Right atrium auricular region (tissue), 2 donors: ENCODE measurements around the gene KICS2. TPM values are rescaled to one million over a fixed set of nuclear protein-coding genes. Genes with fewer than 3 reads are reported as not detected.

Experiments used
- DNase-seq: peaks from one replicate; pipeline ENCODE4 v3.0.0-alpha.2; 2019; ENCODE audit warnings: low spot score
- H3K27ac ChIP-seq, 2 donors: fragments of 200-600 bp; sonication (generic); 1 replicate in 1 of 2; 2 replicates in 1 of 2; pipeline ENCODE4 v1.5.1; 2016 to 2019
- H3K27me3 ChIP-seq, 2 donors: fragments of 200-600 bp; sonication (generic); one replicate each; pipeline versions ENCODE4 v1.5.1 to v1.6.0; 2017 to 2019
- H3K36me3 ChIP-seq: fragments of 200-600 bp; sonication (generic); one replicate; pipeline ENCODE4 v1.5.1; 2016
- H3K4me1 ChIP-seq, 2 donors: fragments of 200-600 bp; sonication (generic); one replicate each; pipeline versions ENCODE4 v1.5.1 to v1.6.0; 2017 to 2019
- H3K4me3 ChIP-seq, 2 donors: fragments of 200-600 bp; sonication (generic); 1 replicate in 1 of 2; 2 replicates in 1 of 2; pipeline ENCODE4 v1.5.1; 2017 to 2019; ENCODE audit warnings: mild to moderate bottlenecking in 1 of 2, moderate library complexity in 1 of 2
- H3K9me3 ChIP-seq, 2 donors: fragments of 200-600 bp; sonication (generic); one replicate each; pipeline ENCODE4 v1.5.1; 2019
- total RNA-seq, 2 donors: library from RNA; depleted of rRNA; stranded (reverse); fragments of >200 nt; gene quantifications; one replicate each; pipeline ENCODE4 v1.1.0, GENCODE V29; 2016
- TF ChIP-seq, protein P1 (sequence below), 2 donors: fragments of 200-600 bp; sonication (generic); IDR thresholded peaks; one replicate each; pipeline ENCODE4 v1.5.1; 2019; ENCODE audit warnings: antibody characterized with exemption in 2 of 2

KICS2 gene
- total RNA-seq, 2 donors from 2014 or later, result 3.4 to 4.2 TPM

DNA sequence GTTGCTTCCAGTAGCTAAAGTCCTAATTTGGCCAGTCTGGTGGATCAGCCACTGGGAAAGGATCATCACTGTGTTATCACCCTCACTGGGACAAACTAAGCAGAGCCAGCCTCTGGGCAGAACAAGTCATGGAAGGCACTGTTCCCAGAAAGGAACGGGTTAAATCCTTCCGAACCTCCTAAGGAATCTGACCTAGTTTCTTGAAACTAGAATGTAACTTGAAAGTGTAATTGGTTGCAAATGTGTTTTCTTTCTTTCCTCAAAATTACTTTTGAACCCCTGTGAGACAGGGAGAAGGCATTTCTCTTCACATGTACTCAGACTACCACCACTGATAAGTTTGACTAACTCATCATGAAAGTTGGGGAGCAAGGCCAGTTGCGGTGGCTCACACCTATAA lies 18.7 kb upstream of the KICS2 start:
- Histone ChIP-seq H3K27ac (no peak overlapping the region), H3K9me3 (no peaks in the 10 kb centered on the region), H3K4me3 (no peak overlapping the region), H3K36me3 (no peaks in the 10 kb centered on the region), H3K4me1 (no peaks in the 10 kb centered on the region), H3K27me3 (no peaks in the 10 kb centered on the region)
- no peak for DNase-seq
- TF ChIP-seq, protein P1, sequence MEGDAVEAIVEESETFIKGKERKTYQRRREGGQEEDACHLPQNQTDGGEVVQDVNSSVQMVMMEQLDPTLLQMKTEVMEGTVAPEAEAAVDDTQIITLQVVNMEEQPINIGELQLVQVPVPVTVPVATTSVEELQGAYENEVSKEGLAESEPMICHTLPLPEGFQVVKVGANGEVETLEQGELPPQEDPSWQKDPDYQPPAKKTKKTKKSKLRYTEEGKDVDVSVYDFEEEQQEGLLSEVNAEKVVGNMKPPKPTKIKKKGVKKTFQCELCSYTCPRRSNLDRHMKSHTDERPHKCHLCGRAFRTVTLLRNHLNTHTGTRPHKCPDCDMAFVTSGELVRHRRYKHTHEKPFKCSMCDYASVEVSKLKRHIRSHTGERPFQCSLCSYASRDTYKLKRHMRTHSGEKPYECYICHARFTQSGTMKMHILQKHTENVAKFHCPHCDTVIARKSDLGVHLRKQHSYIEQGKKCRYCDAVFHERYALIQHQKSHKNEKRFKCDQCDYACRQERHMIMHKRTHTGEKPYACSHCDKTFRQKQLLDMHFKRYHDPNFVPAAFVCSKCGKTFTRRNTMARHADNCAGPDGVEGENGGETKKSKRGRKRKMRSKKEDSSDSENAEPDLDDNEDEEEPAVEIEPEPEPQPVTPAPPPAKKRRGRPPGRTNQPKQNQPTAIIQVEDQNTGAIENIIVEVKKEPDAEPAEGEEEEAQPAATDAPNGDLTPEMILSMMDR (IDR thresholded peaks at IDR 0.05), result no peak

- no peaks in the 10 kb centered on the region for H3K36me3 ChIP-seq
- H3K9me3 ChIP-seq, result no peaks in the 10 kb centered on the region
Measured at GRCh38 chr12:64237382-64237781, 15.3 kb upstream of the KICS2 start.

GRCh38 chr12:64236549-64236948 lies 14.5 kb upstream of the KICS2 start:
- TF ChIP-seq, protein P1 (IDR thresholded peaks at IDR 0.05), result no peak
- no peaks in the 10 kb centered on the region for H3K27me3 ChIP-seq
- no peak for DNase-seq
- H3K27ac ChIP-seq, result no peak overlapping the region
- no peak overlapping the region for H3K4me3 ChIP-seq
- no peaks in the 10 kb centered on the region for H3K4me1 ChIP-seq
- H3K36me3 ChIP-seq, result no peaks in the 10 kb centered on the region
- H3K9me3 ChIP-seq, result no peaks in the 10 kb centered on the region

More at GRCh38 chr12:64237382-64237781, 15.3 kb upstream of the KICS2 start:
- no peak for DNase-seq
- Histone ChIP-seq H3K4me3 (no peak overlapping the region), H3K4me1 (no peaks in the 10 kb centered on the region), H3K27ac (no peak overlapping the region), H3K27me3 (no peaks in the 10 kb centered on the region)
- TF ChIP-seq, protein P1 (IDR thresholded peaks at IDR 0.05), result no peak

GRCh38 chr12:64232196-64232595 lies 10.1 kb upstream of the KICS2 start:
- TF ChIP-seq, protein P1 (IDR thresholded peaks at IDR 0.05), result no peak

GRCh38 chr12:64229796-64230195 lies 7.7 kb upstream of the KICS2 start:
- Histone ChIP-seq H3K4me1 (no peaks in the 10 kb centered on the region), H3K36me3 (no peaks in the 10 kb centered on the region), H3K9me3 (no peaks in the 10 kb centered on the region), H3K27me3 (no peaks in the 10 kb centered on the region), H3K4me3 (no peak overlapping the region), H3K27ac (no peak overlapping the region)
- no peak for DNase-seq
- TF ChIP-seq, protein P1 (IDR thresholded peaks at IDR 0.05), result no peak

More at GRCh38 chr12:64232196-64232595, 10.1 kb upstream of the KICS2 start:
- H3K27ac ChIP-seq, result no peak overlapping the region
- no peaks in the 10 kb centered on the region for H3K9me3 ChIP-seq
- no peak for DNase-seq
- H3K4me1 ChIP-seq, result no peaks in the 10 kb centered on the region
- H3K4me3 ChIP-seq, result no peak overlapping the region
- H3K27me3 ChIP-seq, result no peaks in the 10 kb centered on the region
- no peaks in the 10 kb centered on the region for H3K36me3 ChIP-seq

DNA sequence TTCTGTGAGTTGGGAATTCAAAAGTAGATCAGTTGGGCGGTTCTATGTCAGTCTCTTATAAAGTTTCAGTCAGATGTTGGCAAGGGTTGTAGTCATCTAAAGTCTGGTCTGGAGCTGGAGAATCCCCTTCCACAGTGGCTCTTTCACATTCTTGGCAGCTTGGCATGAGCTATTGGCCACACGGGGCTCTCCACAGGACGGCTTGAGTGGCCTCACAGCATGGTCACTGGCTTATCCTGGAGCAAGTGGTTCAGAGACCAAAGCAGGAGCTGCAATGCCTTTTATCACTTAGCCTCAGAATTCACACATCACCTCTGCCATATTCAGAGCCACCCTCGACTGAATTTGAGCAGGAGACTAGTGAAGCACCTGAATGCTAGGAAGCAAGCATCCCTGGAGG lies 7.1 kb upstream of the KICS2 start:
- Histone ChIP-seq H3K4me3 (no peak overlapping the region), H3K27me3 (no peaks in the 10 kb centered on the region), H3K36me3 (no peaks in the 10 kb centered on the region), H3K27ac (no peak overlapping the region), H3K9me3 (no peaks in the 10 kb centered on the region), H3K4me1 (no peaks in the 10 kb centered on the region)
- TF ChIP-seq, protein P1 (IDR thresholded peaks at IDR 0.05), result no peak
- DNase-seq, result no peak
